Breast epithelium (tissue), 4 donors: ENCODE results near the gene ACSL5. TPM values are rescaled to one million over a fixed set of nuclear protein-coding genes. Genes with fewer than 3 reads are reported as not detected.
A peak's percentile ranks its signal among the peaks of the same experiment; 100 is the strongest.

ENCODE experiments used
- DNase-seq, 2 donors: peaks; one replicate each; pipeline ENCODE4 v3.0.0-alpha.2; 2019; ENCODE audit warnings: low spot score in 2 of 2
- H3K27ac ChIP-seq, 2 donors: fragments of 200-600 bp; sonication (generic) in 1 of 2; one replicate each; pipeline ENCODE4 v1.5.1; 2016 to 2019; ENCODE audit warnings: mild to moderate bottlenecking in 1 of 2
- H3K27me3 ChIP-seq, 2 donors: fragments of 200-600 bp; sonication (generic) in 1 of 2; one replicate each; pipeline versions ENCODE4 v1.5.1 to v1.6.0; 2017 to 2019; ENCODE audit warnings: control low read depth in 1 of 2, mild to moderate bottlenecking in 1 of 2
- H3K36me3 ChIP-seq: fragments of 200-600 bp; one replicate; pipeline ENCODE4 v1.5.1; 2019
- H3K4me1 ChIP-seq, 2 donors: fragments of 200-600 bp; sonication (generic); one replicate each; pipeline ENCODE4 v1.5.1; 2016 to 2019; ENCODE audit warnings: control low read depth in 1 of 2
- H3K4me3 ChIP-seq, 3 donors: fragments of 200-600 bp; sonication (generic); 1 replicate in 2 of 3; 2 replicates in 1 of 3; pipeline ENCODE4 v1.5.1; 2016 to 2019; ENCODE audit warnings: mild to moderate bottlenecking in 3 of 3, moderate library complexity in 2 of 3
- H3K9me3 ChIP-seq, 2 donors: fragments of 200-600 bp; sonication (generic) in 1 of 2; one replicate each; pipeline ENCODE4 v1.5.1; 2016 to 2019; ENCODE audit warnings: control low read depth in 1 of 2
- CTCF ChIP-seq, 3 donors: fragments of 450-650 bp; IDR thresholded peaks; one replicate each; pipeline ENCODE4 v1.5.1; 2016 to 2017; ENCODE audit warnings: antibody characterized with exemption in 3 of 3, mild to moderate bottlenecking in 3 of 3, moderate library complexity in 3 of 3
- POLR2A ChIP-seq: fragments of 450-650 bp; IDR thresholded peaks from one replicate; pipeline ENCODE4 v1.6.1; 2016; ENCODE audit warnings: antibody characterized with exemption, mild to moderate bottlenecking, moderate library complexity
- POLR2AphosphoS5 ChIP-seq, 3 donors: sonication (generic); formaldehyde crosslinking; IDR thresholded peaks; one replicate each; pipeline ENCODE4 v1.6.1; 2017; ENCODE audit warnings: antibody characterized with exemption in 3 of 3
- intact Hi-C: fragments of 100-400 bp; cut with DNase I; formaldehyde crosslinking; loops from one replicate; pipeline ENCODE4 v1.15.1; 2023; ENCODE audit warnings: low total_unique reads
- total RNA-seq, 3 donors: library from RNA; depleted of rRNA; stranded (reverse); fragments of >200 nt; gene quantifications; one replicate each; pipeline ENCODE4 v1.1.0, GENCODE V29; 2016

ACSL5 gene
- total RNA-seq, 3 donors from 2014 or later, result 13.3 to 31.8 (median 15.8) TPM

- intact Hi-C loops, result no loop called here
- Histone ChIP-seq H3K9me3 (no peaks in the 10 kb centered on the region), H3K27ac (peak overlapping the region; percentile 71 to 77), H3K27me3 (no peaks in the 10 kb centered on the region), H3K4me3 (no peak overlapping the region), H3K4me1 (peaks cover 7 to 10% of the 10 kb centered on the region in 2 donors), H3K36me3 (no peaks in the 10 kb centered on the region)
- no peak for TF ChIP-seq POLR2A
- TF ChIP-seq CTCF (IDR thresholded peaks at IDR 0.05), result no peak
- TF ChIP-seq POLR2AphosphoS5 (IDR thresholded peaks at IDR 0.05), result no peak
- no peak for DNase-seq
These were observed 14.2 kb upstream of the ACSL5 start for GRCh38 chr10:112359606-112360307.

- Histone ChIP-seq H3K4me1 (peaks cover 7 to 10% of the 10 kb centered on the region in 2 donors), H3K27ac (peak overlapping the region; percentile 71 to 77), H3K9me3 (no peaks in the 10 kb centered on the region), H3K27me3 (no peaks in the 10 kb centered on the region), H3K4me3 (no peak overlapping the region), H3K36me3 (no peaks in the 10 kb centered on the region)
- peak; percentile 66 to 78 for DNase-seq
- intact Hi-C loops, result no loop called here
- TF ChIP-seq POLR2AphosphoS5 (IDR thresholded peaks at IDR 0.05) (no peak), POLR2A (no peak), CTCF (IDR thresholded peaks at IDR 0.05) (no peak)
These were observed 13.3 kb upstream of the ACSL5 start for GRCh38 chr10:112360308-112361270.

- no peak for TF ChIP-seq POLR2A
- no peak for TF ChIP-seq CTCF (IDR thresholded peaks at IDR 0.05)
- TF ChIP-seq POLR2AphosphoS5 (IDR thresholded peaks at IDR 0.05), result peak; percentile 14 to 27 (median 19)
- H3K9me3 ChIP-seq, result no peaks in the 10 kb centered on the region
- peak overlapping the region in 1 of 3 donors; percentile 25 for H3K4me3 ChIP-seq
- intact Hi-C loops, result no loop called here
- H3K36me3 ChIP-seq, result no peaks in the 10 kb centered on the region
- DNase-seq, result peak in 1 of 2 donors; percentile 45
- H3K4me1 ChIP-seq, result peaks cover 7 to 10% of the 10 kb centered on the region in 2 donors
- H3K27me3 ChIP-seq, result no peaks in the 10 kb centered on the region
- peak overlapping the region; percentile 71 to 77 for H3K27ac ChIP-seq
These were observed 11.8 kb upstream of the ACSL5 start for GRCh38 chr10:112361951-112362751.

- Histone ChIP-seq H3K27me3 (no peaks in the 10 kb centered on the region), H3K27ac (peak overlapping the region; percentile 43 to 77), H3K4me1 (peaks cover 7 to 10% of the 10 kb centered on the region in 2 donors), H3K4me3 (no peak overlapping the region), H3K9me3 (no peaks in the 10 kb centered on the region), H3K36me3 (no peaks in the 10 kb centered on the region)
- DNase-seq, result peak in 1 of 2 donors; percentile 34
- TF ChIP-seq POLR2AphosphoS5 (IDR thresholded peaks at IDR 0.05) (no peak), POLR2A (no peak), CTCF (IDR thresholded peaks at IDR 0.05) (no peak)
- intact Hi-C loops, result no loop called here
These were observed 11.1 kb upstream of the ACSL5 start for GRCh38 chr10:112362833-112363232.
